HG03159 (cell line): Measurements from ENCODE around the gene KRT32.

Source experiments
- ATAC-seq: cut with Tn5 transposase; IDR thresholded peaks from one replicate; pipeline ENCODE4 v1.9.1; 2021; ENCODE audit warnings: mild to moderate bottlenecking, moderate library complexity; ENCODE audit not compliant: unreplicated experiment

Gene KRT32

DNA sequence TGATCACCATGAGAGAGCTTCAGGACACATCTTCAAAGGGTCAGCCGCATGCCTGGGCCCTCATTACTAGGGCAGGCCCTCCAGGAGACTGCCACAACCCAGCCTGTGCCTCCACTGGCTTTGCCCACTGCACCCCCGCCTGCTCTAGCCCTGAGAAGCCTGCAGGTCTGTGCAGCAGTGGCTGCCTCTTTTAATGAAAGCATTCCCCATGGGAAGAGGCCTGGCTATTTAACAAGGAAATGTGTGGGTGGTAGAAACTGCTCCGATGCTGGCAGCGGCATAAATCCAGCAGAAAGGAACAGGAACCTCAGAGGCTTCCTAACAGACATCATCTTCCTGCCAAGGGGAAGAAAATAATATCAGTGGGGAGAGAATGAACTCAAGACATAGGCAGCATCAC is 375 bp upstream of the KRT32 start:
- no peak for ATAC-seq

DNA sequence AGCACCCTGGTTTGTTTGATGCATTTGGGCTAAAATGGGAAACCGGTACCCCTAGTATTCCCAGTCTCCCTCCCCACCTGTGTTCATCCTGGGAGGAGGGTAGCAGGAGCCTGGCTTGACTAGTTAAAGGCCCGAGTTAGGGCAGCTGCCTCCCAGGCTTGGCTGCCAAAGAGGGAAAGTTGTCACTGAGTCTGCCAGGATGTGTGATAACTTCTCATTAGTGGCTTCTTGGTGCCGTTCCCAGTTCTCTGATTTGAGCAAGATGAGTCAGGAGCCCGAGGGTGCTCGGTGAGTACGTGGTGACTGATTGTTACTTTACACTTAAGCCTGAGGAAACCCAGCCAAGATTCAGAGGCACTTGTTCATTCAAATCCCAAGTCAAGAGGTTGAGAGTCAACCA is 2.5 kb downstream of the KRT32 start:
- no peak for ATAC-seq

DNA sequence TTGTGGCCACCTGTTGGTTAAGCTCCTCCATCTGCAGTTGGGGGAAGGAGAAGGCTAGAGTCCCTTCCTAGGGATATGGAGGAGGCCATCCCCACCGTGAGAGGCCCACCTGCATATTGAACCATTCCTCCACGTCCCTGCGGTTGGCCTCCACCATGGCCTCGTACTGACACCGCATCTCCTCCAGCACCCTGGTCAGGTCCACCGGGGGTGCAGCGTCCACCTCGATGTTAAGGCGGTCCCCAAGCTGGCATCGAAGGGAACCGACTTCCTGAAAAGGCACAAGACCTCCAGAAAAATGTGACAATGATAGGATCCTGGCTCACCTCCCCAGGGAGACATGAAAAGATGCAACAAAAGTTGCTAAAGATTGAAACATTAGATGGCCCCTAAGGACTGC is 3.0 kb downstream of the KRT32 start:
- no peak for ATAC-seq

DNA sequence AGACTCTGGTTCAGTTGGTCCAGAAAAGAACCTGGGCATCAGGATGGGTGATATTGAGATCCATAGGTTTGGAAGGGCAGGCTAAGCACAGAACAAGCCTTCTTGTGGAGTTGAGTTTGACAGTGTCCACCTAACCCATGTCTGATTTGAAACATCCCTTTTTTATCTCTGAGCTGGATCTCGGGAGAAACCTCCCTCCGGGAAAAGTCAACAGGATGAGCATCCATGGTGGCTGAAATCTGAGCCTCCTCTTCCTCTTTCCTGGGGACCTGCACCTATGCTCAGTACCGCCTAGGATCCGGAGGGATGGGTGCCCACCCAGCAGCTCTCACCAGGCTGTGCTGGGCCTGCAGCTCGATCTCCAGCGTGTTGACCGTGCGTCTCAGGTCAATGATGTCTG is 3.4 kb downstream of the KRT32 start:
- ATAC-seq = no peak

DNA sequence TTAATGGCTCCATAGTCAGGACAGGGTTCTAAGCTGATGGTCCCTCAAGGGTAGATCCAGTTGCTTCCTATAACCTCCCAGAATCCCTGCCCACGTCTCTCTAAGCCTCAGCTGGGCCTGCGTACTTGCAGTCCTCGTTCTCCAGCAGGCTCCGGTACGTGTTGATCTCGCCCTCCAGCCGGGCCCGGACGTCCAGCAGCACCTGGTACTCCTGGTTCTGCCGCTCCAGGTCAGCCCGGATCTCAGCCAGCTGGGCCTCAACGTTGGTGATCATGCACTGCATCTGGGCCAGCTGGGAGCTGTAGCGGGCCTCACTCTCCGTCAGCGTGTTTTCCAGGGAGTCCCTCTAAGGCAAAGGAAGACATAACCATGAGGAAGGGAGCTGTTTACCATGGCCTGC is 4.5 kb downstream of the KRT32 start:
- no peak for ATAC-seq

DNA sequence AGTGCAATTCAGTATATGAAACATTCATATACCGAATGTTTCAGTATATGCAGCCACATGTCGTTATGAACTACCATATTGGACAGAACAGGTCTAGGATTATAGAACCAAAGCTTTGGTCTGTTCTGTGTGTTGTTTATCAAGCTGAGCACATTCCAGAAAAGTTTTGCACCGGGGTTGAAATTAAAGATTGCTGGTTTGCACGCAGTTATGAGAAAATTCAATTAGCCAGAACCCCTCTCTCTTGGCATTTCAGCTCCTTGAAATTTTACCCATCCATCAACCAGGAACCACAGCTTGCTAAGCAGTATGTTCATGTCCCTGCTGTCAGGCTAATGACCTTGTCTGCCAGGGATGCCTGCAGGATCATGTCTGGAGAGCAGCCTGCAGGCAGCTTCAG is 9.5 kb downstream of the KRT32 start:
- ATAC-seq = no peak

DNA sequence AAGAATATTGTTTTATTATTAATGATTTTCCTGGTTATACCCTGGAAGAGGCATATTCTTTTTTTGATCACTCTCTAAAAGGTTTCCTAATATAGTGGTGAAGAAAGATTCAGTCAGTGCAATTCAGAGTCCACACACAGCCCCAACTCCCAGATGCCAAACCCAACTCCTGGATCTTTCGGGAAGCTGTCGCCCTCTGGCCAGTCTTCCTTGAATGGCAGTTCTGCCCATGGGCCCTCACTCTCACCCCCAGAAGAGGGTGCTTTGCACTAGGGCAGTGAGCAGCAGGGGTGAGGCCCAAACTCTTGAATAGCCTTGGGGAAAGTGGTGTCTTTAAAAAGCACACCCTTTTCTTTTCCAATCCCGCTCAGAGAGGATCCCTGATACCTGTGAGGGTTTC is 11.0 kb downstream of the KRT32 start:
- ATAC-seq = no peak

DNA sequence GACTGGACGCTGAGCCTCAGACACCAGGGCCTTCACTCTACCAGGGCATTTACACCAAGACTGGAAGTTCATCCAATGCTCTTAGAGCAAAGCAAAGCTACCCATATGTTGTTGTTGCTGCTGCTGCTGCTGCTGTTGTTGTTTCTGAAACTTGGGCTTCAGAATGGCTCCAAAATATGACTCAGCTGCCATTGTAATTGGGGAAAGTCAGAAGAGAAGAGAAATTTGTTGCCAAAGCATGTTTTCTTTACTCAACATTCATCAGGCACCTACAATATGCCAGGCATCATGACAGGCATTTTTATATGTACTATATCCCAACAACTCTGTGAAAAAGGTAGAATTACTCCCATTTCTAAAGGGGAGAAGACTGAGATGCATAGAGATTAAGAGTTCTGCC is 11.9 kb downstream of the KRT32 start:
- ATAC-seq = no peak

DNA sequence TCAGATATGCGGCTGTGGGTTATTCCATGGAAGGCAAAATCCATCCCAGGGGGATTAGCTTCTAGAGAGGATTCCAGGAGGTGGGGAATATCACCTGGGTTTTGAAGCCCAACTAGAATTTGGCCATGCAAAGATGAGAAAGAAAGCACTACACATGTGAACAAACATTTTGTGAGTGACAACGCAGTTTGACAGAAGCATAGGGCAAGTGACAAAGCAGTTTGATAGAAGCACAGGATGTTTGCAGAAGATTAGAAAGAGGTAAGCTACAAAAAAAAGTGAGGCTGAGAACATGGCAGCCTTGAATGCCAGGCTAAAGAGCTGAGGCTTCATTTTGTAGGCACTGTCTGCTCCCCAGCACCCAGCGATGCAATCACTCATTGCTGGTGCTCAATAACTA is 14.1 kb downstream of the KRT32 start:
- ATAC-seq = no peak

DNA sequence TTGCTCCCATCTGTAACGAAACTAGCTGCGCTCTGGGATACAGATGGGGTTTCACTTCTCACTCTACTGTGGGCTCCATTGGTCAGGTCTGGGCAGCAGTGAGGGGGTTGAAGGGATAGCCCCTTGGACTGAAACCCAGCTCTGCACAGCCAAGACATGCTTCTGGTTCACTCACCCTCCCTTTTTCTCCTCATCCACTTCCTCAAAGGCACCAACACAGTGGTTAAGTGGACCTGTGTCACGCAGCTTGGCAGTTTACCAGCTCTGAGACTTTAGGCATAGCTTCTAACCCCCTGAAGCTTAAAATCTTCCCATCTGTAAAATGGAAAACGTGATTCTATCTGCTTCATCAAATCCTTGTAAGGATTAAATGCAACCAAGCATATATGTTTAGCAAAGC is 14.9 kb downstream of the KRT32 start:
- no peak for ATAC-seq

DNA sequence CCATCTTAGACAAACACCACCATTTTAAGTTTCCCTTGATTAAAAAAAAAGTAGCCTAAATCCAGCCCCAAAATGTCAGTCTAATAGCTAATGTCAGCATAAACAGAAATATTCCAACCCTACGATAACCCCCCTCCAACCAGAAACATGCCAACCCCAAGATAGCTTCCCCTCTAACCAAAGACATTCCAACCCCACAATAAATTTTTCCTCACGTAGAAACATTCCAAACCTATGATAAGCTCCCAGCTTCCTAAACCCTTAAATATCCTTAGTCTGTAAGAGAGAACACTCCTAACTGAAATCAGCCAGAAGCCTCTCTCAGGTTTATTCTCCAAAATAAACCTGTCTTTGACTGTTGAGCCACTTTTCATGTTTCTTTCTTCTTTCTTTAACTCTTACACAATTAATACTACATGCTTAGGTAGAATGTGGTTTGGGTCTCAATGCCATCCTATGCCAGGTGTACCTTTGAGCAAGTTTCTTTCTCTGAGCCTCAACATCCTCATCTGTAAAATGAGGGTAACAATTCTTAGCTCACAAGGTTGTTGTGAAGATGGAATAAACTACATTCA is 15.9 kb downstream of the KRT32 start:
- no peak for ATAC-seq

DNA sequence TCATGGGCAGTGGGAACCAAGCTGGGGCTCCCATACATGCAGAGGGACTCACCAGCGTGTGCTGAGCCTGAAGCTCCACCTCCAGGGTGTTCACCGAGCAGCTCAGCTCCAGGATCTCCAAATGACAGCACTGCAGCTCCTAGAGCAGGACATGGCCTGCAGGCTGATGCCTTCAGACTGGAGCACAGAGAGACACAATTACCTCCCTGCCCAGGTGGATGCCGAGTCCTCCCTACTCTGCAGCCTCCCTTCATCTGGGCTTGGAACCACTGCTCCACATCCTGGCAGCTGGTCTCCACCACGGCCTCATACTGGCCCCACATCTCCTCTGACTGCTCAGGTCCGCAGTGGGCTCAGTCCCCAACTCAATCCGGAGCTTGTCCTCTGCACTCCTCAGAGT is 18.2 kb downstream of the KRT32 start:
- ATAC-seq = no peak

DNA sequence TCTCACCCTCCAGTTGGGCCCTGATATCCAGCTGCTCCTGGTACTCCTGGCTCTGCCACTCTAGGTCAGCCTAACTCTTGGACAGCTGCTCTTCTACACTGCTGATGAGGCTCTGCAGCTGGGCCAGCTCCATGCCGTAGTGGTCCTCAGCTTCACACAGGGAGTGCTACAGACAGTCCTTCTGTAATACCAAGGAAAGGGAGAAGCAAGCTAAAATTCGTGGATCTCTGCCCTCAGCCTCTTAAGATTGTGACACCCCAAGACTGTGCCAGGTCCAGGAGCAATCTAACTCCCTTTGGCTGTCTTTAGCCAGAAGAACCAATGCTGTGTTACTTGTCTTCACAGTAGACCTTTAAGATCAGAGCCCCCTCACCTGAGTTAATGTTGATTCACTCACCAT is 18.7 kb downstream of the KRT32 start:
- ATAC-seq = no peak

DNA sequence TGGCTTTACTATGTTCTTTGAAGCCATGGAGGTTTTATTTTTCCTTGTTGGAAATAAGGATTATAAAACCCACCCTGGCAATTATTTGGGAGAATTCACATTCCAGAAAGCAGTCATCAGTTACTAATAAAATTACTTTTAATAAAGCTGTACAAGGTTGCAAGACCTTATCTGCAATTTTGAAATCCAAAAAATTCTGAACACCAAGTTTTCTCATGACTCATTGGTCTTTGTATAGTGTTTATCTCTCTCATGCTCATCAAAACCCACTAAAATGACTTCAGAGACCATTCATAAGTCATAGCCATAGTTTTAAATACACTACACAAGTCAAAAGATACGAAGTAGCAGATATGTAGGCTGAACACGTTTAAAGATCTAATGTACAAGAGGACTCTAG is 20.4 kb downstream of the KRT32 start:
- ATAC-seq = no peak

DNA sequence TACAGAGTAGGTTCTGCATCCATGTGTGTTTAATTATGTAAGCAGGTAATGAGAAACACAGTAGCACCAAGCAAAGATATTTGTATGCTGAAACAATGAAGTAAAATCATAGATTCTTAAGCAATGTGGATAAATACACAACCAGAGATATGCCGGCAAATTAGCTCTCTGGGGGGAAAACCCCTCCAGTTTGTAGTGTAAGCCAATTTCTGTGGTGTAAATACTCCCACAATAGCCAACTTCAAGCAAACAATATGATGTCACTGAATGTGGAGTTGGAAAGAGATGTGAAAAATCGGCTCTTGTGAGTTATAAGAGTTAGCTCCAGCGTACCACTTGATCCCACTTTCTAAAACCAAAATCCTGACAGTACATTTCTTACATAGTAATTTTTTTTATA is 22.5 kb downstream of the KRT32 start:
- ATAC-seq = no peak

DNA sequence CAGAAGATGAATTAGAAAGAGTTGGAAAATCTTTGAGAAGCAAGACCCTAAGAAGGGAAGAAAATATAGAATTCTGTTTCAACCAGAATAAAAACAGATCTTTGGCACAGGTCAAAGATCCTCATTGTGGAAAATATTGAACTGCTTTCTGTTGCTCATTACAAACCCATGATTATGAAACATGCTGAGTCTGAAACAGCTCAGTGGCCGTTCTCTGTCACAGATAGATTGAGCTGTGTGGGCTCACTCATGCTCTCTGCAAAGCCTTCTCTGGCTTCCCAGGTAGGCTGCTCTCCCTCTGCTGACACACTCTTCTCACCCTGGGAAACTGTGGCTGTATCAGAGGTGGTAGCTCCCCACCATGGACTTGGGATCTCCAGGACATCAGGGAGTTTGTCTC is 23.0 kb downstream of the KRT32 start:
- no peak for ATAC-seq

DNA sequence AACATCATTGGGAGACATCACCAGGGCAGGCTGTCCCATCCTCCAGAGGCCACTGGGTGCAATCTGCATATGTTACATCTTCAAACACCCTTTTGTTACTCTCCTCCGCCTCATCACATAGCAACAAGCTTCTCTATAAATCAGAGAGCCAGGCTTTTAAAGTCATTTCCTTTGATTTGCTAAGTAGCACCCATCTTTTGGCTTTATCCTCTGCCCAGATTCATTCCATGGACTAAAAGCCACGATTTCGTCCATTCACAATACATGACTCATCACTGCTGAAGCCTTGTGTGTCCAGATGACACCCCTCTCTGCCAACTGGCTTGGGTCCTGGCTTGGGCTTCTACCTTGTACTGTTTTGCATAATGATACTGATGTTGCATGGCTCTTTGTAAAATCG is 24.4 kb downstream of the KRT32 start:
- no peak for ATAC-seq

DNA sequence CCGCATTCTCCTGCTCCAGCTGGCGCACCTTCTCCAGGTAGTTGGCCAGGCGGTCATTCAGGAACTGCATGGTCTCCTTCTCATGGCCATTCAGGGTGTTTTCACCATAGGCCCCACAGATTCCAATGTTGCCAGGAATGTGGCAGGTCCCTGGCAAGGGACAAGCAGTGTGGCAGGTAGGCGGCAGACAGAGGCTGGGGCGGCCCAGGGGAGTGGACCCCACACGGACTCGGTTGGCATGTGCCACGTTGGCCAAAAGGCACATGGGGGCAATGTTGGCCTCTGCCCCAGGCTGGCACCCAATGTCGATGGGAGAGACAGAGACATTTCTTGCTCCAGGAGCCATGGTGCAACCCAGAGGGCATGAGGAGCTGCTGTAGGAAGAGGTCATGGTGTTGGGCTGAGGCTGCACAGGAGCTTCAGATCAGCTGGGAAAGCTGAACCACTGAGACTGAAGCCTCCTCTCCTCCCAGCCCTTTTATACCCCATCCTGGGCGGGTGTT is 26.6 kb downstream of the KRT32 start, which contains the start of gene KRT38:
Gene KRT38, minus strand, starts transcription at position 453 of the 503 bp plus-strand sequence. Its CDS starts 62 bp downstream, at position 391.
- no peak for ATAC-seq

DNA sequence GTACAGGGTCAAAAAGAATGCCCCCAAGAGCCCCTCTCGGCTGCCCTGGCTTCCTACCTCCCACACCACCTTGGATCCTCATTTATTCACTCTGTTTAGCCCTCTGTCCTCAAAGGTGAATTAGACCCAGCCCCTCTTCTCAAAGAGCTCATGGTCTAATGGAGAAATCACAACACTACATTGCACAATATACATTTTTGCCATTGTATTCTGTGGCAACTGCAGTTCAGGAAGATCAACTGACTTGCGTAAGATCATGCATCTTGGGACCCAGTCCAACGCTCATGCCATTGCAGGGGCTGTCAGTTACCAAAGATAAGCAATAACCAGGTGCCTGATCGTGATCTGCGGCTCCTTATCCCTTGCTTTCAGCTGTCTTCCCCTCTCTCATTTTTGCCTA is 27.8 kb downstream of the KRT32 start:
- ATAC-seq = no peak

DNA sequence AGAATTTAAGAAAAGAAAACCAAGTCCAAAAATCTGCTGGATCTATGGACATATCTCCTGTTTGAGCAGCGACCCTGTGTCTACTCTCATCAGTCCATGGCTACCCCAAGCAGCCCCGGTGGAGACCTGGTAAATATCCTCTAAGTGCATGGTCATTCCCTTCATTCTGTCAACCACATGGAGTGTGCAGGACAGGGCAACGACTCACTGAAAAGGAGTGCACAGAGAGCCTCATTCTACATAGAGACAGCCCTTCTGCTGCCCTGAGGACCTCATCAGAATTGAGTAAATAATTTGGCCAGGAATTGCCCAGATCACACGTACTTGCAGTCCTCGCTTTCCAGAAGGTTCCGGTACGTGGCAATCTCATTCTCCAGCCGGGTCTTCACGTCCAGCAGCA is 29.4 kb downstream of the KRT32 start:
- ATAC-seq = no peak

DNA sequence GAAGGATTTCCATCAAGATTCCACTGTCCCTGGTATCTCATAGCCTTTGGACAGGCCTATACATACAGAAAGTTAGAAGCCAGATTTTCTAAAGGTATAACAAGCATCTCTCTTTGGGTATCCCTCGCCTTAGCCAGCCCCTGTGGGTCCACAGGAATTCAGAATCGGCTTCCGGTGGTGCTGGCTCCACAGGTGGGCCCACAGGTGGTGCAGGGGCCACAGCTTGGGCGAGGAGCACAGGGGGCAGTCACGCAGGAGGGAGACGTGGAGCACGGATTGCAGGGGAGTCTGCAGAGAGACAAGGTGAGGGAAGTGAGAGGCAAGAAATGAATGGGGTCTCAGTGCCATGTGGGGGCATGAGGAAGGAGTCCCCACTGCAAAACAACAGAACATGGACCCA is 29.9 kb downstream of the KRT32 start:
- ATAC-seq = no peak

DNA sequence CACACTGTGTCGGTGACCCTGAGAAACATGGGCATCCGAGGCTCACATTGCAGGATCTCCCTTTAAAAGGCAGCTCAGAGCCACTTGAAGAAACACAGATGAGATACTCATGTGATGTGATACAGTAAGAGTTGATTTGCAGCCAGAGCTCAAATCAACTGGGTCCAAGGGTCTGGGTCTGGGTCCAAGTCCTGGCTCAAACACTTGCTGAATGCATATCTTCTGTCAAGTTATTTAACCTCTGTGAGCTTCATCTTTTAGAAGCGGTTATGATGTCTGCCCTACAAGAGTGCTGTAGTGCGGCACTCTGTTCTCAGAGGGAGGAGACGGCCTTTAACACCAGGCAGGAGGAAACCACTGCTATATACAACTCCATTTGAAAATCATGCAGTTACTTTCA is 32.8 kb downstream of the KRT32 start:
- ATAC-seq = no peak

DNA sequence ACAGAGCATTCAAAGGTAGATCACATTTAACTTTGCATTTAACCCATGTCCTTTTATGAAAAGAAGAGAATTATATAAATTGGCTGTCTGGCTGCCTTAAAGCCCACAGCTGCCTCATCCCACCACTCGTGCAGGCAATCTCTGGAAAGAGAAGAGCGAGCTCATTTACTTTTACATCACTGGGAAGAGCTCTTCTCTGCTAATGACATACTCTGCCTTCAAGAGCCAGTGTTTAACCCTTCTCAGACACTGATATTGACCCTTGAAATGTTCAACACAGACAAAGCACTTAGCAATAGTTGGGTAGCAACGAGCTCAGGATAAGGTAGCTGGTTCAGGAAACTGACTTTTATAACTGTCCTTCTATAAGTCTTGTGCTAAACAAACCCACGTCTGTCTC is 33.2 kb downstream of the KRT32 start:
- no peak for ATAC-seq
